GM12878 (cell line): ENCODE data around the gene TMED7.

Experiments used
- BACH1 ChIP-seq: fragments of 450-650 bp; IDR thresholded peaks from 2 replicates; pipeline ENCODE4 v1.6.1; 2017; ENCODE audit warnings: mild to moderate bottlenecking, borderline replicate concordance
- CEBPB ChIP-seq, 2 experiments: fragments of 150-350 bp in 1 of 2; IDR thresholded peaks; 2 replicates each; pipeline ENCODE4 v1.6.1; 2012 to 2014; ENCODE audit warnings: low read depth in 2 of 2, low read length in 2 of 2, borderline replicate concordance in 1 of 2, inconsistent platforms in 1 of 2
- EZH2 ChIP-seq: IDR thresholded peaks from 2 replicates; pipeline ENCODE4 v1.6.1; 2012; ENCODE audit warnings: low read depth, mild to moderate bottlenecking, control low read depth, inconsistent platforms, low read length, borderline replicate concordance; ENCODE audit not compliant: control insufficient read depth
- JUNB ChIP-seq: IDR thresholded peaks from 2 replicates; pipeline ENCODE4 v1.6.1; 2016; ENCODE audit warnings: antibody characterized with exemption, mild to moderate bottlenecking
- NR2C2 ChIP-seq: IDR thresholded peaks from 2 replicates; pipeline ENCODE4 v1.6.1; 2011; ENCODE audit warnings: borderline replicate concordance, low read depth; ENCODE audit not compliant: control insufficient read depth, insufficient read length
- POLR2A ChIP-seq: IDR thresholded peaks from 2 replicates; pipeline ENCODE4 v1.6.1; 2011; ENCODE audit warnings: low read depth, mild to moderate bottlenecking, low read length
- SRF ChIP-seq, 2 experiments: IDR thresholded peaks; 2 replicates each; pipeline ENCODE4 v1.6.1; 2011; ENCODE audit warnings: low read depth in 2 of 2, low read length in 2 of 2, mild to moderate bottlenecking in 1 of 2, moderate library complexity in 1 of 2
- ZNF274 ChIP-seq: IDR thresholded peaks from one replicate; pipeline ENCODE4 v1.8.0; 2011; ENCODE audit not compliant: insufficient read length, insufficient read depth
- TF ChIP-seq, protein P1 (sequence below), 3 experiments: IDR thresholded peaks in 2 of 3; conservative IDR thresholded peaks in 1 of 3; 2 replicates each; pipeline ENCODE4 v1.5.1; 2011; ENCODE audit warnings: low read depth in 3 of 3, low read length in 3 of 3, mild to moderate bottlenecking in 3 of 3, control low read depth in 2 of 3, moderate library complexity in 2 of 3, inconsistent platforms in 1 of 3, mixed read lengths in 1 of 3; ENCODE audit not compliant: control insufficient read depth in 2 of 3, insufficient read depth in 1 of 3; ENCODE audit errors: extremely low read depth in 1 of 3
- TF ChIP-seq, protein P2 (sequence below): IDR thresholded peaks from 2 replicates; pipeline ENCODE4 v1.6.1; 2012; ENCODE audit warnings: low read depth, low read length, improper control_type of control experiment
- TF ChIP-seq, protein P3 (sequence below): IDR thresholded peaks from 2 replicates; pipeline ENCODE4 v1.6.1; 2011; ENCODE audit warnings: low read depth, mild to moderate bottlenecking, low read length, moderate library complexity, borderline replicate concordance; ENCODE audit errors: extremely low read depth

DNA sequence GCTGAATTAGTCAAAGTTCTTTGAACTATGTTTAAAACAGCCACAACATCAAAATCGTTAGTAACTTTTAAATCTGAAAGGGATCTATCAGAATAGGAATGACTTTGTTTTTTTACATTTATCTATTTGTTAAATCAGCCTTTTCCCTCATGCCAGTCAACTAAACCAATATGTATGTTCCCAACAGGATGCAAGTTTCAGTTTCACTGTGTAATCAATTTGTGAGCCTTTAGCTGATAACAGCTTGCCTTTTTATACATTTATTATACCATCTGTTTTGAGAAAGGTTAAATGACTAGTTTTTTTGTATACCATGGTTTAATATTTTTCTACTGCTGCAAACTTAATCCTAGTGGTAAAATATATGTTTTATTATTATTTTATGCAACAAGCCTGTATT is 8.9 kb downstream of the TMED7 start:
- TF ChIP-seq CEBPB (IDR thresholded peaks at IDR 0.05; ENCODE audit: borderline replicate concordance in 1 of 2, low read depth in 2 of 2, low read length in 2 of 2) (no peak), POLR2A (no peak), BACH1 (no peak), NR2C2 (no peak), EZH2 (no peak), ZNF274 (no peak), JUNB (no peak), SRF (IDR thresholded peaks at IDR 0.05; ENCODE audit: low read depth in 2 of 2, low read length in 2 of 2) (no peak)
- TF ChIP-seq, protein P1, sequence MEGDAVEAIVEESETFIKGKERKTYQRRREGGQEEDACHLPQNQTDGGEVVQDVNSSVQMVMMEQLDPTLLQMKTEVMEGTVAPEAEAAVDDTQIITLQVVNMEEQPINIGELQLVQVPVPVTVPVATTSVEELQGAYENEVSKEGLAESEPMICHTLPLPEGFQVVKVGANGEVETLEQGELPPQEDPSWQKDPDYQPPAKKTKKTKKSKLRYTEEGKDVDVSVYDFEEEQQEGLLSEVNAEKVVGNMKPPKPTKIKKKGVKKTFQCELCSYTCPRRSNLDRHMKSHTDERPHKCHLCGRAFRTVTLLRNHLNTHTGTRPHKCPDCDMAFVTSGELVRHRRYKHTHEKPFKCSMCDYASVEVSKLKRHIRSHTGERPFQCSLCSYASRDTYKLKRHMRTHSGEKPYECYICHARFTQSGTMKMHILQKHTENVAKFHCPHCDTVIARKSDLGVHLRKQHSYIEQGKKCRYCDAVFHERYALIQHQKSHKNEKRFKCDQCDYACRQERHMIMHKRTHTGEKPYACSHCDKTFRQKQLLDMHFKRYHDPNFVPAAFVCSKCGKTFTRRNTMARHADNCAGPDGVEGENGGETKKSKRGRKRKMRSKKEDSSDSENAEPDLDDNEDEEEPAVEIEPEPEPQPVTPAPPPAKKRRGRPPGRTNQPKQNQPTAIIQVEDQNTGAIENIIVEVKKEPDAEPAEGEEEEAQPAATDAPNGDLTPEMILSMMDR (IDR thresholded peaks at IDR 0.05 in 2 of 3, conservative IDR thresholded peaks at IDR 0.05 in 1 of 3; ENCODE audit: control insufficient read depth in 2 of 3, extremely low read depth in 1 of 3, insufficient read depth in 1 of 3, low read depth in 3 of 3, low read length in 3 of 3): no peak
- TF ChIP-seq, protein P2, sequence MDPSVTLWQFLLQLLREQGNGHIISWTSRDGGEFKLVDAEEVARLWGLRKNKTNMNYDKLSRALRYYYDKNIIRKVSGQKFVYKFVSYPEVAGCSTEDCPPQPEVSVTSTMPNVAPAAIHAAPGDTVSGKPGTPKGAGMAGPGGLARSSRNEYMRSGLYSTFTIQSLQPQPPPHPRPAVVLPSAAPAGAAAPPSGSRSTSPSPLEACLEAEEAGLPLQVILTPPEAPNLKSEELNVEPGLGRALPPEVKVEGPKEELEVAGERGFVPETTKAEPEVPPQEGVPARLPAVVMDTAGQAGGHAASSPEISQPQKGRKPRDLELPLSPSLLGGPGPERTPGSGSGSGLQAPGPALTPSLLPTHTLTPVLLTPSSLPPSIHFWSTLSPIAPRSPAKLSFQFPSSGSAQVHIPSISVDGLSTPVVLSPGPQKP: no peak
- TF ChIP-seq, protein P3, sequence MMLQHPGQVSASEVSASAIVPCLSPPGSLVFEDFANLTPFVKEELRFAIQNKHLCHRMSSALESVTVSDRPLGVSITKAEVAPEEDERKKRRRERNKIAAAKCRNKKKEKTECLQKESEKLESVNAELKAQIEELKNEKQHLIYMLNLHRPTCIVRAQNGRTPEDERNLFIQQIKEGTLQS: no peak
